ENCODE measurements around the gene TACR2. TPM values are rescaled to one million over a fixed set of nuclear protein-coding genes. Genes with fewer than 3 reads are reported as not detected.

The TACR2 gene
- total RNA-seq, 4 donors from 2014 or later = 18.9 to 241 (median 78.9) TPM

DNA sequence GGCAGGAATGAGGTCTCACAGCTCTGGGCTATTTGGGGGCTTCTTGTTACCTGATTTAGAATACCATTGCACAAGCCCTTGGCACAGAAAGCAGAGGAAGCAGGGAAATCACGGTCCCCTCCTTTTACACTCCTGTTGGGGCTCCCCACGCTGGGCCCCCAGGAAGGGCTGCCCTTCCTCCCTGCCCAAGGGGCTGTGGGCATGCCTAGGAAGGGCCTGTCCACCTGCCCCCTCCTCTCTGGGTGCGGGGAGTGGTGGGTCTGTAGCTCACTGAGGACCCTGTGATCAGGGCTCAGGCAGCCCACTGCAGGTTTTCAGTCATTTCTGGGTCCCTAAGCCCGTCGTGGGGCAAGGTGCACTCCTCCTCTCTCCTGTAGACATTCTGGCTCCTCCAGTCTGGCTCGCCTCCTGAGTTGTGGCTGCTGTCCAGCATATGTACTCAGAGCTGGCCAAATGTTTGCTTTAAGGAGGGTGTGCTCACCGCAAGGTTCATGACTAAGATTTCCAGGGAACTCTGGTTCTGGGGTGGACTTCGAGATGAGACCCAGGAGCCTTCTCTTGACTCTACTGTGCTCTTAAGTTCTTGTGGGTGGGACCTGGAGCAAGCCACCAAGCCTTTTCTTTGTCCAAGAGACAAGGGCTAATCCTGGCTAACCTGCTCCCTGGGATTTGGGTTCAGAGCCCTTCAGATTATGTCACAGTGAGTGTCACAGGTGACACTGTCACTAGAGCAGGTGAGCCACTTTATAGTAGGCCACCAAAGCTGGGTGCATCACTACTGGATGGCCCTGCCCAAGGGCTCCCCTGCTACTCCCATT is 56.0 kb downstream of the TACR2 start:
- H3K4me3 ChIP-seq = no peak overlapping the region
- TF ChIP-seq POLR2AphosphoS5 (IDR thresholded peaks at IDR 0.05) = peak; percentile 26 to 73 (median 66)
- TF ChIP-seq, protein P1, sequence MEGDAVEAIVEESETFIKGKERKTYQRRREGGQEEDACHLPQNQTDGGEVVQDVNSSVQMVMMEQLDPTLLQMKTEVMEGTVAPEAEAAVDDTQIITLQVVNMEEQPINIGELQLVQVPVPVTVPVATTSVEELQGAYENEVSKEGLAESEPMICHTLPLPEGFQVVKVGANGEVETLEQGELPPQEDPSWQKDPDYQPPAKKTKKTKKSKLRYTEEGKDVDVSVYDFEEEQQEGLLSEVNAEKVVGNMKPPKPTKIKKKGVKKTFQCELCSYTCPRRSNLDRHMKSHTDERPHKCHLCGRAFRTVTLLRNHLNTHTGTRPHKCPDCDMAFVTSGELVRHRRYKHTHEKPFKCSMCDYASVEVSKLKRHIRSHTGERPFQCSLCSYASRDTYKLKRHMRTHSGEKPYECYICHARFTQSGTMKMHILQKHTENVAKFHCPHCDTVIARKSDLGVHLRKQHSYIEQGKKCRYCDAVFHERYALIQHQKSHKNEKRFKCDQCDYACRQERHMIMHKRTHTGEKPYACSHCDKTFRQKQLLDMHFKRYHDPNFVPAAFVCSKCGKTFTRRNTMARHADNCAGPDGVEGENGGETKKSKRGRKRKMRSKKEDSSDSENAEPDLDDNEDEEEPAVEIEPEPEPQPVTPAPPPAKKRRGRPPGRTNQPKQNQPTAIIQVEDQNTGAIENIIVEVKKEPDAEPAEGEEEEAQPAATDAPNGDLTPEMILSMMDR (IDR thresholded peaks at IDR 0.05) = no peak

DNA sequence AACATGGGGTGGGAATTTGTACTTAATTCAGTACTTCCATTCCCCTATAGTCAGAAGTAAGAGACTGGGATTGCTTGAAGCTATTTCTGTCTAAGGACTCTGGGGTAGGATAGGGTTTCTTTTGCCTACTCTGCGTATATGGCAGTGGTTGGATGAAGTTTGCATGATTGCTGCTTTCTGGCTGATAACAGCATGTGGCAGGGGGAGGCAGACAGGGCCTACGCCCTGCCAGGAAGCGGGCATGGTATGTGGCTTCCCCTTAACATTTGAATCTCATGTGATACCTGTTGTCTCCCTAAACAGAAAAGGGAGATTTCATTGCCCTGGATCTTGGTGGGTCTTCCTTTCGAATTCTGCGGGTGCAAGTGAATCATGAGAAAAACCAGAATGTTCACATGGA is 57.1 kb downstream of the TACR2 start:
- WGBS, 2 donors (ENCODE audit: low coverage in 1 of 2) = 67 to 80% methylated on average over 1 to 5 of the region's 5 CpGs
- H3K27ac ChIP-seq = peak overlapping the region; percentile 75 to 82 (median 78)
- H3K36me3 ChIP-seq = no peaks in the 10 kb centered on the region
- H3K4me1 ChIP-seq = peaks cover 23 to 41% (median 39%) of the 10 kb centered on the region in 4 donors
- intact Hi-C loops (cut with DNase I; ENCODE audit: low total_unique reads) = no loop called here
- TF ChIP-seq, protein P1 (IDR thresholded peaks at IDR 0.05) = no peak
- TF ChIP-seq EP300 (IDR thresholded peaks at IDR 0.05; ENCODE audit: low read depth) = no peak
- H3K27me3 ChIP-seq = no peaks in the 10 kb centered on the region
- H3K4me3 ChIP-seq = no peak overlapping the region
- in situ Hi-C loops (cut with MboI; ENCODE audit: low pct_ligation_motif_present in 1 of 4, low pct_unique_long_range_greater_than_20kb in 1 of 4, low sequenced_read_pairs in 3 of 4) = no loop called here
- DNase-seq = no peak
- no peaks in the 10 kb centered on the region for H3K9me3 ChIP-seq

More for the DNA sequence above, 56.0 kb downstream of the TACR2 start:
- intact Hi-C loops (cut with DNase I; ENCODE audit: low total_unique reads) = loop anchor here (5.0 kb wide), 1 partner anchor 43 kb away; no protein-coding TSS in a partner anchor
- peaks cover 23 to 41% (median 39%) of the 10 kb centered on the region in 4 donors for H3K4me1 ChIP-seq
- WGBS, 2 donors (ENCODE audit: low coverage in 1 of 2) = 40% methylated on average over 7 of the region's 8 CpGs; no CpG with 5 or more reads in 1 of the 2 donors
- H3K9me3 ChIP-seq = no peaks in the 10 kb centered on the region
- H3K27me3 ChIP-seq = no peaks in the 10 kb centered on the region
- in situ Hi-C loops (cut with MboI; ENCODE audit: low pct_ligation_motif_present in 1 of 4, low pct_unique_long_range_greater_than_20kb in 1 of 4, low sequenced_read_pairs in 3 of 4) = no loop called here
- peaks cover 0 to 6% (median 0%) of the 10 kb centered on the region in 4 donors for H3K36me3 ChIP-seq
- peak; percentile 81 for DNase-seq
- peak overlapping the region; percentile 75 to 82 (median 78) for H3K27ac ChIP-seq

DNA sequence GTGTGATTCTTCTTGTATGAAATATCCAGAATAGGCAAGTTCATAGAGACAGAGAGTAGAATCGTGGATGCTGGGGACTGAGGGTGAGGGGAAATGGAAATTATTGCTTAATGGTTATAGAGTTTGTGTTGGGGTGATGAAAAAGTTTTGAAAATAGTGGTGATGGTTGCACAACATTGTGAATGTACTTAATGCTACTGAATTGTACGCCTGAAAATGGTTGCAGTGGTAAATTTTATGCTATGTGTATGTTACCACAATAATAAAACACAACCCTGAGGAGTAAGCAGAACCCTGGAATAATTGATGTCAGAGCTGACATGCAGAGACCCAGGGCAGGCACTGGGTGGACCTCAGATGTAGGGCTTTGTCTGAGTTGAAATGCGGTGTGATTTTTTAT is 57.6 kb downstream of the TACR2 start:
- in situ Hi-C loops (cut with MboI; ENCODE audit: low pct_ligation_motif_present in 1 of 4, low pct_unique_long_range_greater_than_20kb in 1 of 4, low sequenced_read_pairs in 3 of 4) = no loop called here

DNA sequence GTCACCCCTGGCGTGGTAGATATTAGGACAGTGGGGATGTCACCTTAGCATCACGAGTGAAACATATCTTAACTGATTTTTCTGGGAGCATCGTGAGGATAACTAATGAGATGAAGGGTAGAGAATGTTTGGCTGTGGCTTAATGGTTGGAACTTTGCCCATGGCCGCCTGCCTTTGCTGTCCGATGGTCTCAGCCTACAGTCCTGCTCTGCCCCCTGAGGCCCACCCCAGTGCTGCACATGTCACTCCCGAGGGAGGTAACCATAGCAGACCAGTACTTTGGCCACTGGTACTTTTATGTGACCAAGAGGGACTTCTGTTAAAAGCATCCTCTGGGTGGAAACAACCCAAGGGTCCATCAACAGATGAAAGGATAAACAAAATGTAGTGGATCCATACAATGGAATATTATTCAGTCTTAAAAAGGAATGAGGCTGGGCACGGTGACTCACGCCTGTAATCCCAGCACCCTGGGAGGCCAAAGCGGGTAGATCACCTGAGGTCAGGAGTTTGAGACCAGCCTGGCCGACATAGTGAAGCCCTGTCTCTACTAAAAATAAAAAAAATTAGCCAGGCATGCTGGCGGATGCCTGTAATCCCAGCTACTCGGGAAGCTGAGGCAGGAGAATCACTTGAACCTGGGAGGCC is 58.4 kb downstream of the TACR2 start:
- Histone ChIP-seq H3K27ac (no peak overlapping the region), H3K4me1 (peaks cover 23 to 41% (median 39%) of the 10 kb centered on the region in 4 donors), H3K36me3 (no peaks in the 10 kb centered on the region), H3K4me3 (no peak overlapping the region), H3K27me3 (no peaks in the 10 kb centered on the region), H3K9me3 (no peaks in the 10 kb centered on the region)
- no peak for DNase-seq
- TF ChIP-seq POLR2AphosphoS5 (IDR thresholded peaks at IDR 0.05) (no peak), EP300 (IDR thresholded peaks at IDR 0.05; ENCODE audit: low read depth) (no peak), POLR2A (IDR thresholded peaks at IDR 0.05) (no peak)
- TF ChIP-seq, protein P1 (IDR thresholded peaks at IDR 0.05) = no peak
- in situ Hi-C loops (cut with MboI; ENCODE audit: low pct_ligation_motif_present in 1 of 4, low pct_unique_long_range_greater_than_20kb in 1 of 4, low sequenced_read_pairs in 3 of 4) = no loop called here
- WGBS, 2 donors (ENCODE audit: low coverage in 1 of 2) = 84 to 88% methylated on average over 5 to 12 of the region's 12 CpGs
- intact Hi-C loops (cut with DNase I; ENCODE audit: low total_unique reads) = no loop called here

More for the DNA sequence above, 57.6 kb downstream of the TACR2 start:
- Histone ChIP-seq H3K27ac (peak overlapping the region; percentile 75 to 82 (median 78)), H3K9me3 (no peaks in the 10 kb centered on the region), H3K36me3 (no peaks in the 10 kb centered on the region), H3K4me3 (no peak overlapping the region), H3K27me3 (no peaks in the 10 kb centered on the region), H3K4me1 (peaks cover 23 to 41% (median 39%) of the 10 kb centered on the region in 4 donors)
- no peak for DNase-seq
- WGBS, 2 donors (ENCODE audit: low coverage in 1 of 2) = 64 to 77% methylated on average over 3 of the region's 3 CpGs
- TF ChIP-seq EP300 (IDR thresholded peaks at IDR 0.05; ENCODE audit: low read depth) = no peak
- TF ChIP-seq, protein P1 (IDR thresholded peaks at IDR 0.05) = no peak
- no peak for TF ChIP-seq POLR2A (IDR thresholded peaks at IDR 0.05)
- no peak for TF ChIP-seq POLR2AphosphoS5 (IDR thresholded peaks at IDR 0.05)
- intact Hi-C loops (cut with DNase I; ENCODE audit: low total_unique reads) = no loop called here

All from transverse colon (tissue), 4 donors.